ENCODE results near the gene G6PC2.

- TF ChIP-seq GATA2 (IDR thresholded peaks at IDR 0.05; ENCODE audit: low read depth, low read length) = no peak
- no peak for TF ChIP-seq GATA3 (IDR thresholded peaks at IDR 0.05; ENCODE audit: low read depth, low read length)
These were observed 33.7 kb downstream of the G6PC2 start for GRCh38 chr2:168934826-168935225.

Data from SH-SY5Y (cell line).